ENCODE results near the gene TMEM40.

DNA sequence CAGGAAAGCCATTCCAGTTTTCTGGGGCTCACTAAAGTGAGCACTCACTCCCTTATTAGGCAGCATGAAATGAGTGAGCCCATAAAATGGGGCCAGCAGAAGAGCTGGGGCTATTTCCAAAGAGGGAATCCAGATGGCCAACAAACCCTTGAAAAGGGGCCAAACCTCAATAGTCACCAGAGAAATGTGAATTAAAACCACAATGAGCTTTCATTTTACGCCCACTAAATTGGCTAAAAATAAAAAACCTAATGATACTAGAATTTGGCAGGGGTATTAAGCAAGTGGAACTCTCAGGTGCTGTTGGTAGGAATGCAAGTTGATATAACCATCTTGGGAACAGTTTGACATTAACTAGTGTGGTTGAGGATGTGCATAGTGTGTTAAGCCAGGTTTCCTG, 53.1 kb downstream of the TMEM40 start:
- TF ChIP-seq, protein P1, sequence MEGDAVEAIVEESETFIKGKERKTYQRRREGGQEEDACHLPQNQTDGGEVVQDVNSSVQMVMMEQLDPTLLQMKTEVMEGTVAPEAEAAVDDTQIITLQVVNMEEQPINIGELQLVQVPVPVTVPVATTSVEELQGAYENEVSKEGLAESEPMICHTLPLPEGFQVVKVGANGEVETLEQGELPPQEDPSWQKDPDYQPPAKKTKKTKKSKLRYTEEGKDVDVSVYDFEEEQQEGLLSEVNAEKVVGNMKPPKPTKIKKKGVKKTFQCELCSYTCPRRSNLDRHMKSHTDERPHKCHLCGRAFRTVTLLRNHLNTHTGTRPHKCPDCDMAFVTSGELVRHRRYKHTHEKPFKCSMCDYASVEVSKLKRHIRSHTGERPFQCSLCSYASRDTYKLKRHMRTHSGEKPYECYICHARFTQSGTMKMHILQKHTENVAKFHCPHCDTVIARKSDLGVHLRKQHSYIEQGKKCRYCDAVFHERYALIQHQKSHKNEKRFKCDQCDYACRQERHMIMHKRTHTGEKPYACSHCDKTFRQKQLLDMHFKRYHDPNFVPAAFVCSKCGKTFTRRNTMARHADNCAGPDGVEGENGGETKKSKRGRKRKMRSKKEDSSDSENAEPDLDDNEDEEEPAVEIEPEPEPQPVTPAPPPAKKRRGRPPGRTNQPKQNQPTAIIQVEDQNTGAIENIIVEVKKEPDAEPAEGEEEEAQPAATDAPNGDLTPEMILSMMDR (conservative IDR thresholded peaks at IDR 0.05; ENCODE audit: low read length) = no peak
- no peak for TF ChIP-seq EZH2phosphoT487 (IDR thresholded peaks at IDR 0.05; ENCODE audit: borderline replicate concordance)
